Heart right ventricle (tissue), 16 donors: ENCODE data around the gene MAGIX. TPM values are rescaled to one million over a fixed set of nuclear protein-coding genes. Genes with fewer than 3 reads are reported as not detected.
A peak's percentile ranks its signal among the peaks of the same experiment; 100 is the strongest.
"Not testable (repeated sequence)": the region's sequence is repeated elsewhere in the genome, so short reads cannot be mapped to it uniquely, and the experiment has no call there.

ENCODE experiments used
- ATAC-seq, 8 donors: fragments of 200-7000 bp; cut with Tn5 transposase; one replicate each; pipeline ENCODE4 v1.9.1; 2020; ENCODE audit warnings: mild to moderate bottlenecking in 8 of 8, moderate library complexity in 8 of 8, moderate number of reproducible peaks in 1 of 8
- DNase-seq, 2 donors: peaks; one replicate each; pipeline ENCODE4 v3.0.0-alpha.2; 2020
- H3K27ac ChIP-seq, 10 donors: fragments of 200-600 bp; sonication (generic) in 2 of 10; one replicate each; pipeline versions ENCODE4 v1.5.0 to v1.8.0; 2020 to 2022; ENCODE audit warnings: mild to moderate bottlenecking in 3 of 10
- H3K27me3 ChIP-seq, 7 donors: fragments of 200-600 bp; one replicate each; pipeline ENCODE4 v1.8.0; 2021 to 2022; ENCODE audit warnings: mild to moderate bottlenecking in 2 of 7
- H3K36me3 ChIP-seq, 9 donors: fragments of 200-600 bp; sonication (generic) in 1 of 9; one replicate each; pipeline versions ENCODE4 v1.5.0 to v1.8.0; 2020 to 2022; ENCODE audit warnings: mild to moderate bottlenecking in 2 of 9
- H3K4me1 ChIP-seq, 9 donors: fragments of 200-600 bp; sonication (generic) in 1 of 9; one replicate each; pipeline versions ENCODE4 v1.5.0 to v1.8.0; 2020 to 2022; ENCODE audit warnings: mild to moderate bottlenecking in 4 of 9
- H3K4me3 ChIP-seq, 10 donors: fragments of 200-600 bp; sonication (generic) in 2 of 10; one replicate each; pipeline versions ENCODE4 v1.5.0 to v1.8.0; 2020 to 2022; ENCODE audit warnings: mild to moderate bottlenecking in 7 of 10, moderate library complexity in 2 of 10
- H3K9me3 ChIP-seq, 11 donors: fragments of 200-600 bp in 10 of 11; sonication (generic) in 2 of 11; one replicate each; pipeline versions ENCODE4 v1.5.0 to v1.8.0; 2013 to 2022; ENCODE audit warnings: mild to moderate bottlenecking in 2 of 11, control low read depth in 1 of 11, moderate library complexity in 1 of 11
- CTCF ChIP-seq, 9 donors: fragments of 200-600 bp; sonication (generic) in 2 of 9; IDR thresholded peaks; one replicate each; pipeline versions ENCODE4 v1.5.0 to v1.8.0; 2021 to 2022; ENCODE audit warnings: antibody characterized with exemption in 9 of 9, mild to moderate bottlenecking in 5 of 9, moderate library complexity in 1 of 9
- WGBS, 2 donors: extraction: QIAGEN DNeasy Blood & Tissue Kit; methylation state at CpG; one replicate each; pipeline ENCODE4 v1.1.7; 2013; ENCODE audit warnings: inconsistent platforms in 1 of 2; 5-methylcytosine and 5-hydroxymethylcytosine counted together
- intact Hi-C, 10 donors: fragments of 100-400 bp; cut with DNase I; formaldehyde crosslinking; loops; one replicate each; pipeline versions ENCODE4 v1.11.1 to v1.14.2; 2022
- polyA plus RNA-seq, 2 donors: library from polyadenylated mRNA; stranded (reverse); fragments of 200-250 nt; gene quantifications; one replicate each; pipeline ENCODE4 v1.2.3, GENCODE V29; 2013
- total RNA-seq, 10 donors: library from RNA; stranded (reverse); fragmentation: NEBNext Ultra II Directional in 3 of 10; extraction: Animal tissue kit (Norgen Biotek cat#: 25700) in 3 of 10; gene quantifications; one replicate each; pipeline versions ENCODE4 v1.2.1 to v1.2.4, GENCODE V29; 2021 to 2023
- donor health status: Arrhythmogenic right ventricular cardiomyopathy.
- donor health status: ischemic (EF 13 %, LVEDD 7.1; RV severe dilation, severe dysfunction).
- donor health status: healthy with polysubstance abuse.
- donor health status: DM: no; HTN: yes; CAD: no.
- donor health status: DM: no; HTN: no; CAD: no.
- donor health status: ischemic (EF 25% LVEDD 6.9; RV normal size, moderate dysfunction).
- donor health status: ischemic (EF 25% LVEDD 5.7; RV mildly dilated, moderate dysfunction).
- donor health status: healthy.
- donor health status: DM: yes; HTN: yes; CAD: no.
- donor health status: Ischemic cardiomyopathy.
- donor health status: ischemic (EF 35%, LVEDD 5.7; RV mildly dilated, moderate dysfunction).
- donor health status: nonischemic (EF 11% LVEDD 7.7; RV severe dilation, severe dysfunction).
- donor health status: DM: yes; HTN: yes; CAD: no.
- donor health status: PGD.
- donor health status: ischemic (EF 29% LVEDD 5.4; RV normal size, mild dysfunction).
- donor health status: nonischemic (EF 23%, LVEDD 6.1; RV moderate dilation, normal function).

The MAGIX gene
- total and polyA plus RNA-seq, 12 donors = 2.7 to 13.5 (median 4.1) TPM

GRCh38 chrX:49171752-49172279 is 9.3 kb downstream of the MAGIX start, which contains the start of gene PLP2:
Gene PLP2 (plus strand): TSS chrX:49171898. CDS start chrX:49172001, 103 bp downstream.
- WGBS, 2 donors = 0 to 1% methylated on average over 33 to 46 of the region's 46 CpGs
- Histone ChIP-seq H3K4me3 (peak within 1 kb of the TSS; percentile 50 to 71 (median 62)), H3K27ac (peak within 1 kb of the TSS; percentile 75 to 95 (median 88)), H3K36me3 (peaks cover 0 to 32% (median 0%) of the 10 kb centered on the region in 9 donors), H3K27me3 (no peaks in the 10 kb centered on the region), H3K9me3 (peaks cover 0 to 5% (median 0%) of the 10 kb centered on the region in 11 donors), H3K4me1 (peaks cover 0 to 32% (median 11%) of the 10 kb centered on the region in 9 donors)
- peak in 1 of 2 donors; percentile 50 for DNase-seq
- TF ChIP-seq CTCF (IDR thresholded peaks at IDR 0.05) = no peak
- peak in 7 of 8 donors; percentile 20 to 53 (median 41) for ATAC-seq
- intact Hi-C loops = no loop called here

GRCh38 chrX:49172280-49172780 is 9.8 kb downstream of the MAGIX start:
- peak overlapping the region; percentile 75 to 95 (median 88) for H3K27ac ChIP-seq
- intact Hi-C loops = no loop called here
- peaks cover 0 to 32% (median 0%) of the 10 kb centered on the region in 9 donors for H3K36me3 ChIP-seq
- ATAC-seq (peak; percentile 71 to 82 (median 76)), DNase-seq (peak; percentile 39 to 71)
- H3K27me3 ChIP-seq = no peaks in the 10 kb centered on the region
- H3K4me1 ChIP-seq = peaks cover 0 to 36% (median 9%) of the 10 kb centered on the region in 9 donors
- WGBS, 2 donors = 0% methylated on average over 23 to 37 of the region's 37 CpGs
- H3K4me3 ChIP-seq = peak overlapping the region; percentile 50 to 71 (median 62)
- no peak for TF ChIP-seq CTCF (IDR thresholded peaks at IDR 0.05)
- H3K9me3 ChIP-seq = peaks cover 0 to 5% (median 0%) of the 10 kb centered on the region in 11 donors

GRCh38 chrX:49173544-49173943 is 11.0 kb downstream of the MAGIX start:
- intact Hi-C loops, ATAC-seq, DNase-seq, H3K9me3 ChIP-seq, H3K27me3 ChIP-seq: not testable (repeated sequence)
- peaks cover 0 to 27% (median 5%) of the 10 kb centered on the region in 9 donors for H3K4me1 ChIP-seq
- H3K4me3 ChIP-seq = peak overlapping the region in 1 of 10 donors; percentile 69
- 96 to 97% methylated on average over 8 of the region's 8 CpGs for WGBS, 2 donors
- peak overlapping the region in 2 of 10 donors; percentile 91 to 92 for H3K27ac ChIP-seq
- H3K36me3 ChIP-seq = peaks cover 0 to 39% (median 0%) of the 10 kb centered on the region in 9 donors

- no peak for TF ChIP-seq CTCF (IDR thresholded peaks at IDR 0.05)
- 77 to 83% methylated on average over 3 of the region's 3 CpGs for WGBS, 2 donors
- H3K36me3 ChIP-seq = peaks cover 0 to 50% (median 0%) of the 10 kb centered on the region in 9 donors
- no peaks in the 10 kb centered on the region for H3K27me3 ChIP-seq
- H3K4me3 ChIP-seq = no peak overlapping the region
- H3K9me3 ChIP-seq = peaks cover 0 to 5% (median 0%) of the 10 kb centered on the region in 11 donors
- no peak overlapping the region for H3K27ac ChIP-seq
- peaks cover 0 to 27% (median 5%) of the 10 kb centered on the region in 9 donors for H3K4me1 ChIP-seq
- intact Hi-C loops = no loop called here
- ATAC-seq (no peak), DNase-seq (no peak)
Measured at GRCh38 chrX:49174723-49175122, 12.2 kb downstream of the MAGIX start.
